Spleen (tissue), 7 donors: ENCODE data around the gene SEC11A.

Experiments
- CTCF ChIP-seq, 11 experiments: fragments of 200-600 bp in 7 of 11; fragments of 450-650 bp in 4 of 11; sonication (generic) in 4 of 11; IDR thresholded peaks in 8 of 11; conservative IDR thresholded peaks in 3 of 11; 1 replicate in 7 of 11; 2 replicates in 4 of 11; pipeline versions ENCODE4 v1.4.0 to v1.8.0; 2016 to 2021; ENCODE audit warnings: antibody characterized with exemption in 11 of 11, inconsistent platforms in 4 of 11, mild to moderate bottlenecking in 1 of 11
- POLR2AphosphoS5 ChIP-seq, 3 donors: sonication (generic); formaldehyde crosslinking; IDR thresholded peaks; one replicate each; pipeline ENCODE4 v1.5.1; 2017; ENCODE audit warnings: antibody characterized with exemption in 3 of 3
- donor health status: DM: no; HTN: no; CAD: no; lungs with moderate emphysema.
- donor health status: DM: no; HTN: no; CAD: no.
- donor health status: DM: no; HTN: no; CAD: no.

- TF ChIP-seq CTCF (IDR thresholded peaks at IDR 0.05 in 8 of 11, conservative IDR thresholded peaks at IDR 0.05 in 3 of 11) (no peak), POLR2AphosphoS5 (IDR thresholded peaks at IDR 0.05) (no peak)
Observed at GRCh38 chr15:84737005-84737404, 21.1 kb upstream of the SEC11A start.
